ENCODE measurements around the gene COL6A3. TPM values are rescaled to one million over a fixed set of nuclear protein-coding genes. Genes with fewer than 3 reads are reported as not detected.
A peak's percentile ranks its signal among the peaks of the same experiment; 100 is the strongest.

Gene COL6A3
- total RNA-seq, 1 donor from 2014 or later = 264 TPM

GRCh38 chr2:237323656-237324055 lies 90.3 kb downstream of the COL6A3 start:
- Mint-ChIP-seq H3K27me3 (ENCODE audit: low read depth) (no peaks in the 10 kb centered on the region), H3K4me3 (ENCODE audit: unreplicated experiment) (no peak overlapping the region), H3K36me3 (ENCODE audit: low read depth) (peaks cover 6% of the 10 kb centered on the region), H3K27ac (ENCODE audit: unreplicated experiment) (peak overlapping the region; percentile 77), H3K9me3 (ENCODE audit: low read depth) (no peaks in the 10 kb centered on the region), H3K4me1 (ENCODE audit: low read depth) (peaks cover 55% of the 10 kb centered on the region)
- DNase-seq (ENCODE audit: low spot score) = no peak
- peak; percentile 25 for TF ChIP-seq CTCF (IDR thresholded peaks at IDR 0.05)

- peak; percentile 37 for TF ChIP-seq CTCF (IDR thresholded peaks at IDR 0.05)
- H3K9me3 Mint-ChIP-seq (ENCODE audit: low read depth) = peaks cover 1% of the 10 kb centered on the region
- no peaks in the 10 kb centered on the region for H3K27me3 Mint-ChIP-seq (ENCODE audit: low read depth)
- H3K4me3 Mint-ChIP-seq (ENCODE audit: unreplicated experiment) = no peak overlapping the region
- peaks cover 55% of the 10 kb centered on the region for H3K4me1 Mint-ChIP-seq (ENCODE audit: low read depth)
- no peak for DNase-seq (ENCODE audit: low spot score)
- H3K27ac Mint-ChIP-seq (ENCODE audit: unreplicated experiment) = peak overlapping the region; percentile 60
- H3K36me3 Mint-ChIP-seq (ENCODE audit: low read depth) = peaks cover 8% of the 10 kb centered on the region
Measured at GRCh38 chr2:237322564-237322963, 91.4 kb downstream of the COL6A3 start.

GRCh38 chr2:237321746-237322145 lies 92.2 kb downstream of the COL6A3 start:
- Mint-ChIP-seq H3K27ac (ENCODE audit: unreplicated experiment) (peak overlapping the region; percentile 41), H3K9me3 (ENCODE audit: low read depth) (peaks cover 4% of the 10 kb centered on the region), H3K27me3 (ENCODE audit: low read depth) (no peaks in the 10 kb centered on the region), H3K4me1 (ENCODE audit: low read depth) (peaks cover 51% of the 10 kb centered on the region), H3K36me3 (ENCODE audit: low read depth) (peaks cover 11% of the 10 kb centered on the region), H3K4me3 (ENCODE audit: unreplicated experiment) (no peak overlapping the region)
- TF ChIP-seq CTCF (IDR thresholded peaks at IDR 0.05) = no peak
- no peak for DNase-seq (ENCODE audit: low spot score)

- Mint-ChIP-seq H3K27ac (ENCODE audit: unreplicated experiment) (no peak overlapping the region), H3K36me3 (ENCODE audit: low read depth) (peaks cover 11% of the 10 kb centered on the region), H3K4me3 (ENCODE audit: unreplicated experiment) (no peak overlapping the region), H3K27me3 (ENCODE audit: low read depth) (no peaks in the 10 kb centered on the region), H3K9me3 (ENCODE audit: low read depth) (peaks cover 4% of the 10 kb centered on the region), H3K4me1 (ENCODE audit: low read depth) (peaks cover 45% of the 10 kb centered on the region)
- TF ChIP-seq CTCF (IDR thresholded peaks at IDR 0.05) = no peak
- DNase-seq (ENCODE audit: low spot score) = peak; percentile 44
Measured at GRCh38 chr2:237320801-237321560, 93.0 kb downstream of the COL6A3 start.

- H3K27ac Mint-ChIP-seq (ENCODE audit: unreplicated experiment) = no peak overlapping the region
- H3K4me1 Mint-ChIP-seq (ENCODE audit: low read depth) = peaks cover 45% of the 10 kb centered on the region
- no peak overlapping the region for H3K4me3 Mint-ChIP-seq (ENCODE audit: unreplicated experiment)
- DNase-seq (ENCODE audit: low spot score) = no peak
- peaks cover 11% of the 10 kb centered on the region for H3K36me3 Mint-ChIP-seq (ENCODE audit: low read depth)
- TF ChIP-seq CTCF (IDR thresholded peaks at IDR 0.05) = no peak
- peaks cover 4% of the 10 kb centered on the region for H3K9me3 Mint-ChIP-seq (ENCODE audit: low read depth)
- no peaks in the 10 kb centered on the region for H3K27me3 Mint-ChIP-seq (ENCODE audit: low read depth)
Measured at GRCh38 chr2:237319887-237320286, 94.1 kb downstream of the COL6A3 start.

Data from chondrocyte (in vitro differentiated cells).